Spleen (tissue), 7 donors: Measurements from ENCODE around the gene GNG7.

Experiments used
- CTCF ChIP-seq, 11 experiments: fragments of 200-600 bp in 7 of 11; fragments of 450-650 bp in 4 of 11; sonication (generic) in 4 of 11; IDR thresholded peaks in 8 of 11; conservative IDR thresholded peaks in 3 of 11; 1 replicate in 7 of 11; 2 replicates in 4 of 11; pipeline versions ENCODE4 v1.4.0 to v1.8.0; 2016 to 2021; ENCODE audit warnings: antibody characterized with exemption in 11 of 11, inconsistent platforms in 4 of 11, mild to moderate bottlenecking in 1 of 11
- POLR2A ChIP-seq, 3 donors: fragments of 450-650 bp; IDR thresholded peaks; one replicate each; pipeline ENCODE4 v1.5.1; 2017; ENCODE audit warnings: antibody characterized with exemption in 3 of 3, mild to moderate bottlenecking in 1 of 3
- POLR2AphosphoS5 ChIP-seq, 3 donors: sonication (generic); formaldehyde crosslinking; IDR thresholded peaks; one replicate each; pipeline ENCODE4 v1.5.1; 2017; ENCODE audit warnings: antibody characterized with exemption in 3 of 3
- donor health status: DM: no; HTN: no; CAD: no; lungs with moderate emphysema.
- donor health status: DM: no; HTN: no; CAD: no.
- donor health status: DM: no; HTN: no; CAD: no.

- TF ChIP-seq CTCF (IDR thresholded peaks at IDR 0.05 in 8 of 11, conservative IDR thresholded peaks at IDR 0.05 in 3 of 11): no peak
- peak in 1 of 3 donors; percentile 26 for TF ChIP-seq POLR2AphosphoS5 (IDR thresholded peaks at IDR 0.05)
- TF ChIP-seq POLR2A (IDR thresholded peaks at IDR 0.05): no peak
Observed at GRCh38 chr19:2645826-2646225, 56.7 kb downstream of the GNG7 start.
